ENCODE measurements around the gene DCAF17.

Gene DCAF17, protein sequence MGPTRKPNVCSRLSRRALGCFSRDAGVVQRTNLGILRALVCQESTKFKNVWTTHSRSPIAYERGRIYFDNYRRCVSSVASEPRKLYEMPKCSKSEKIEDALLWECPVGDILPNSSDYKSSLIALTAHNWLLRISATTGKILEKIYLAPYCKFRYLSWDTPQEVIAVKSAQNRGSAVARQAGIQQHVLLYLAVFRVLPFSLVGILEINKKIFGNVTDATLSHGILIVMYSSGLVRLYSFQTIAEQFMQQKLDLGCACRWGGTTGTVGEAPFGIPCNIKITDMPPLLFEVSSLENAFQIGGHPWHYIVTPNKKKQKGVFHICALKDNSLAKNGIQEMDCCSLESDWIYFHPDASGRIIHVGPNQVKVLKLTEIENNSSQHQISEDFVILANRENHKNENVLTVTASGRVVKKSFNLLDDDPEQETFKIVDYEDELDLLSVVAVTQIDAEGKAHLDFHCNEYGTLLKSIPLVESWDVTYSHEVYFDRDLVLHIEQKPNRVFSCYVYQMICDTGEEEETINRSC

GRCh38 chr2:171434013-171434989 is at the start of gene DCAF17:
Gene DCAF17, plus strand, starts transcription at chr2:171434226. Its CDS starts 352 bp downstream, at chr2:171434578.
- DNase-seq = peak; percentile 97

DNA sequence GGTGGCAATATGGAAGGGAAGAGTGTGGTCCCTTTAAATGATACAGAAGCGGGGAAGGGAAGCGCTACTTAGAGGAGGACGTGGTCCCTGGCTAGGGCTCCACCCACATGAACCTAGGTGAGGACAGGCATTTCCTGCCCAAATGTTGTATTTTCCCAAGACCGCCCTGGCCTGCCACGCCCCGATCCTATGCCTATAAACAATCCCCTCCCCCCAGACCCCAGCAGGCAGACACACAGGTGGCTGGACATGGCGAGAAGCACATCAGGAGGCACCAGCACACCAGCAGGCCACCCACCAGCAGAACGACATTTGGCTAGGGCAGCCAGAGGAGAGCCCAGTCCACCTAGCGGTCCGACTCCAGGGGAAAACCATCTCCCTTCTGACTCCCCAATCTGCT is 47.4 kb upstream of the DCAF17 start:
- no peak for DNase-seq

DNA sequence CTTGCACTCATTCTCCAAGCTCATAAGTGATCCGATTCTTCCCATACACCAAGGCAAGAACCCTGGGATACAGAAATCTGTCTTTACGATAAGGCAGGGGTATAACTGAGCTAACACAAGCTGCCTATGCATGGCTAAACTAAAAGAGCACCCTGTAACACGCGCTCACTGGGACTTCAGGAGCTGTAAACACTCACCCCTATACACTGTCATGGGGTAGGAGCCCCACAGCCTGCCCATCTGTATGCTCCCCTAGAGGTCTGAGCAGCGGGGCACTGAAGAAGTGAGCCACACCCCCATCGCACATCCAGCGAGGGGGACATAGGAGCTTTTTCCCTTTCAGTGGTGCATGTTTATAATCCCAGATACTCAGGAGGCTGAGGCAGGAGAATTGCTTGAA is 47.0 kb upstream of the DCAF17 start:
- DNase-seq = no peak

GRCh38 chr2:171389325-171389724 is 44.7 kb upstream of the DCAF17 start:
- DNase-seq = no peak

- no peak for DNase-seq
These were observed 44.2 kb upstream of the DCAF17 start for GRCh38 chr2:171389780-171390179.

DNA sequence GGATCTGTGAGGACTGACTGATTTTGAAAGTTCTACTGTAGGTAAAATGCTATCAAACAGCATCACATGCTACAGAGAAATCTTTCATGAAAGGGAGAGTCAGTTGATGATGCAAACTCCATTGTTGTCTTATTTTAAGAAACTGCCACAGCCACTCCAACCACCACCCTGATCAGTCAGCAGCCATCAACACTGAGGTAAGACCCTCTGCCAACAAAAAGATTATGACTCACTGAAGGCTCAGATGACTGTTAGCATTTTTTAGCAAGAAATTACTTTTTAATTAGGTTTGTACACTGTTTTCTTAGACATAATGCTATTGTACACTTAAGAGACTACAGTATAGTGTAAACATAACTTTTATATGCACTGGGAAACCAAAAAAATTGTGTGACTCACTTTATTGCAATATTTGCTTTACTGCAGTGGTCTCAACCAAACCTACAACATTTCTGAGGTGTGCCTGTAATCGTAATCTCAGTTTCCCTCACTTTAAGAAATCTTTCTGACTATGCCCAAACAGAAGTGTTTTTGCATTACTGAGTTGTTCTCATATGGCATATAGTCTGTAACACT is 43.0 kb upstream of the DCAF17 start:
- DNase-seq = no peak

GRCh38 chr2:171391532-171391931 is 42.5 kb upstream of the DCAF17 start:
- no peak for DNase-seq

- DNase-seq = no peak
These were observed 40.5 kb upstream of the DCAF17 start for GRCh38 chr2:171393487-171393886.

GRCh38 chr2:171394164-171394740 is 39.8 kb upstream of the DCAF17 start:
- no peak for DNase-seq

GRCh38 chr2:171399292-171399691 is 34.7 kb upstream of the DCAF17 start:
- DNase-seq = no peak

DNA sequence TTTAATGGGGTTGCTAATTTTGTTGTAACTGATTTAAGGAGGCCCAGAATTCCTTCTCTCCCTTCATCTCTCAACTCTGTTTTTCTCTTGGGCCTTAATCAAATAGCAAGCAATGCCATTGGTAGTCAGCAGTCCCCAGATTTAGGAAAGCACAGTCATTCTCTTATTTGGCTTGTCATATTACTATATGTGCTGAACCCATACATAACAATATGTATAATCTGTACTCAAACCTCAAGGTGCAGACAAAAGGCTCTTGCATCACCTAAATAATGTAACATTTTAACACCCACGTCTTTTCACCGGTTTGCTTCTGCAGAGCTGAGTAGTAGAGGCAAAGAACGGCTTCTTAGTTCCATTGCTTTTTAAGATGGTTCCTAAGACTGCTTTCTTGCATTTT is 33.6 kb upstream of the DCAF17 start:
- DNase-seq = no peak

- DNase-seq = no peak
These were observed 32.1 kb upstream of the DCAF17 start for GRCh38 chr2:171401947-171402346.

- no peak for DNase-seq
These were observed 31.0 kb upstream of the DCAF17 start for GRCh38 chr2:171402906-171403580.

DNA sequence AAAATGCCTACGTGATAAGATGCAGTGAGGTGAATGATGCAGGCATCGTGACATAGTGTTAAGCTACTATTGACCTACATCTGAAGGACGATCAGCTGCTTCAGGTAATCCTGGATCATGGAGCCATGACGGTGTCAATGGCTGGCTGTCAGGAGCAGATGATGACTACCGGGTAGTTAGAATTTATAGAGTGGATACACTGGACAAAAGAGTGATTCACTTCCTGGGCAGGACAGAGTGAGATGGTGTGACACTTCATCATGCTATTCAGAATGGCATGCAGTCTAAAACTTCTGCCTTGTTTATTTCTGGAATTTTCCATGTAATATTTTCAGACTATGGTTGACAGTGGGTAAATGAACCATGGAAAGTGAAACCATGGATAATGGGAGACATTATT is 29.8 kb upstream of the DCAF17 start:
- DNase-seq = no peak

DNA sequence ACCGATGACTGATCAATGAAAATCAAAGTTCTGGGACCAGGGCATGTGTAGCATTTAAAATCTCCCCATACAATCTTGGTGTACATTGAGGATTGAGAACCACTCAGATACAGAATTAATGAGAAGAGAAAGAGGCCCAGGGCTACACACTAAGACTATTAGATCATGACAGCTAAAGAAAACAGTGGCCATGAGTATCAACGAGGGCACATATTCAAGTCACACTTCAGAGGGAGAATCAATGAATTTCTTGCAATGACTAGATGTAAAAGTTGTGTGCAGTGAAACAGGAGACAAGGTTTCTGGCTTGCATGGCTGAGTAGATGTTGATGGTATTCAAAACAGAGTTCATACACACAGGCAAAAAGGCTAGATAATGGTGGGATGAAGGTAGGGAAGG is 29.3 kb upstream of the DCAF17 start:
- no peak for DNase-seq

GRCh38 chr2:171405546-171405945 is 28.5 kb upstream of the DCAF17 start:
- DNase-seq = no peak

DNA sequence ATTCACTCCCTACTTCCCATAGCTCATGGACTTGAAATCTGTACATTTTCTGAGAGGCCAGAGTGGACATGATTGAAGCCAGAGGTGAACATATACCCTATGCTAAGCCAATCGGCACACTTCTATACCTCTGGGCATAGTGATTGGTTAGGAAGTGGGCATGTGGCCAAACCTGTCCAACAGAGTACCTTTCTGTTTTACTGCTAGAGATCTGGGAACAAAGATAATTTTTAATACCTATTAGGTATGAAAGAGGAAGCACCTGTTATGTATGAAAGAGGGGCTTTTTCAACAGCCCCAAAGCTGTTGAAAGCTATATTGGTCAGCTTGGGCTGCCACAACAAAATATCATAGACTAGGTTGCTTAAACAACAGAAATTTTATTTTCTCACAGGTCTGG is 28.0 kb upstream of the DCAF17 start:
- DNase-seq = no peak

GRCh38 chr2:171407030-171407675 is 26.9 kb upstream of the DCAF17 start:
- no peak for DNase-seq

DNA sequence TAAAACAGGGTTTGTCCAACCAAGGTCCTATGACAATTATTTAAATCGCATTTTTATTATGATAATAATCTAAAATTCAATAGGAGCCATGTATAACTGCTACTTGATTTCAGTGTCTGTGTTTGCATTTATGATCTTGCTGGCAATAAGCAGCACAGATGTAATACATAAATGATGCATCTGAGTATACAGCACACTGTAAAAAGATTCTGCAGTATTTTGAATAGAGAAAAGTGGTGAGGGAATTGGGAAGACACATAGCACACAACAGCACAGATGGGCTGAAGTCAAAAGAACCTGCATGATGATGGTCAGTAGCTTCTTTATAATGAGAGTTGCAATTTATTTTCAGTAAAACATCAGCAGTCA is 26.4 kb upstream of the DCAF17 start:
- DNase-seq = no peak

- DNase-seq = no peak
These were observed 24.5 kb upstream of the DCAF17 start for GRCh38 chr2:171409436-171409971.

- DNase-seq = no peak
These were observed 23.9 kb upstream of the DCAF17 start for GRCh38 chr2:171410101-171410500.

- no peak for DNase-seq
These were observed 23.4 kb upstream of the DCAF17 start for GRCh38 chr2:171410624-171411023.
